Activated CD4-positive, alpha-beta T cell treated with anti-CD3 and anti-CD28 coated beads, Interleukin-2, amount 50 U/mL, for 4 hours (primary cell): ENCODE results near the gene SYNPO2.
"Not testable (repeated sequence)": the region's sequence is repeated elsewhere in the genome, so short reads cannot be mapped to it uniquely, and the experiment has no call there.

ENCODE experiments used
- DNase-seq, 2 experiments: peaks; one replicate each; pipeline ENCODE4 v3.0.0-alpha.2; 2020

SYNPO2 gene

GRCh38 chr4:118975449-118976192 is 87.0 kb downstream of the SYNPO2 start:
- no peak for DNase-seq

- not testable (repeated sequence) for DNase-seq
Measured at GRCh38 chr4:118976193-118976560, 87.5 kb downstream of the SYNPO2 start.

- not testable (repeated sequence) for DNase-seq
Measured at GRCh38 chr4:118977100-118977499, 88.4 kb downstream of the SYNPO2 start.

GRCh38 chr4:118979712-118980111 is 91.1 kb downstream of the SYNPO2 start:
- DNase-seq: no peak

- no peak for DNase-seq
Measured at GRCh38 chr4:118981171-118981838, 92.7 kb downstream of the SYNPO2 start.

- peak; percentile 25 to 27 for DNase-seq
Measured at GRCh38 chr4:118981839-118982381, 93.3 kb downstream of the SYNPO2 start.

- no peak for DNase-seq
Measured at GRCh38 chr4:118983293-118983692, 94.6 kb downstream of the SYNPO2 start.

GRCh38 chr4:118983831-118984230 is 95.2 kb downstream of the SYNPO2 start:
- no peak for DNase-seq

GRCh38 chr4:118985170-118986000 is 96.7 kb downstream of the SYNPO2 start:
- no peak for DNase-seq

GRCh38 chr4:118987959-118988634 is 99.4 kb downstream of the SYNPO2 start:
- no peak for DNase-seq

GRCh38 chr4:118988635-118988972 is 100.0 kb downstream of the SYNPO2 start:
- DNase-seq: no peak

- DNase-seq: no peak
Measured at GRCh38 chr4:118989098-118990080, 100.7 kb downstream of the SYNPO2 start.

GRCh38 chr4:118991686-118992085 is 103.0 kb downstream of the SYNPO2 start:
- DNase-seq: no peak

- DNase-seq: no peak
Measured at GRCh38 chr4:118992149-118992548, 103.5 kb downstream of the SYNPO2 start.

- no peak for DNase-seq
Measured at GRCh38 chr4:118993333-118993732, 104.7 kb downstream of the SYNPO2 start.

- no peak for DNase-seq
Measured at GRCh38 chr4:118994030-118994429, 105.4 kb downstream of the SYNPO2 start.

- no peak for DNase-seq
Measured at GRCh38 chr4:118995693-118996391, 107.2 kb downstream of the SYNPO2 start.

GRCh38 chr4:118997601-118998000 is 108.9 kb downstream of the SYNPO2 start:
- DNase-seq: no peak

GRCh38 chr4:118999919-119000318 is 111.3 kb downstream of the SYNPO2 start:
- no peak for DNase-seq

- no peak for DNase-seq
Measured at GRCh38 chr4:119000400-119000799, 111.7 kb downstream of the SYNPO2 start.

GRCh38 chr4:119002476-119002875 is 113.8 kb downstream of the SYNPO2 start:
- no peak for DNase-seq
